Stimulated activated naive CD8-positive, alpha-beta T cell treated with anti-CD3 and anti-CD28 coated beads, Interleukin-15, amount 100 ng/mL, for 72 hours (primary cell): Measurements from ENCODE around the gene UBP1.
"Not testable (repeated sequence)": the region's sequence is repeated elsewhere in the genome, so short reads cannot be mapped to it uniquely, and the experiment has no call there.

ENCODE experiments used
- ATAC-seq: fragments of 150-1000 bp; cut with Tn5 transposase; 2 replicates; pipeline ENCODE4 v1.10.0; 2021; ENCODE audit warnings: mild to moderate bottlenecking, moderate library complexity
- DNase-seq, 2 donors: peaks; one replicate each; pipeline ENCODE4 v3.0.0; 2021 to 2022
- H3K27ac Mint-ChIP-seq, 2 donors: one replicate each; pipeline ENCODE4 v1.8.0; 2022; ENCODE audit warnings: mild to moderate bottlenecking in 2 of 2, mixed read lengths in 2 of 2, moderate library complexity in 2 of 2
- H3K27me3 Mint-ChIP-seq: one replicate; pipeline ENCODE4 v1.8.0; 2022; ENCODE audit warnings: mixed read lengths
- H3K4me1 Mint-ChIP-seq: one replicate; pipeline ENCODE4 v1.8.0; 2022; ENCODE audit warnings: mild to moderate bottlenecking, mixed read lengths
- H3K4me3 Mint-ChIP-seq, 2 donors: one replicate each; pipeline ENCODE4 v1.8.0; 2022; ENCODE audit warnings: mild to moderate bottlenecking in 2 of 2, mixed read lengths in 2 of 2, moderate library complexity in 1 of 2
- H3K9me3 Mint-ChIP-seq, 2 donors: one replicate each; pipeline ENCODE4 v1.8.0; 2022; ENCODE audit warnings: mixed read lengths in 2 of 2

The UBP1 gene

DNA sequence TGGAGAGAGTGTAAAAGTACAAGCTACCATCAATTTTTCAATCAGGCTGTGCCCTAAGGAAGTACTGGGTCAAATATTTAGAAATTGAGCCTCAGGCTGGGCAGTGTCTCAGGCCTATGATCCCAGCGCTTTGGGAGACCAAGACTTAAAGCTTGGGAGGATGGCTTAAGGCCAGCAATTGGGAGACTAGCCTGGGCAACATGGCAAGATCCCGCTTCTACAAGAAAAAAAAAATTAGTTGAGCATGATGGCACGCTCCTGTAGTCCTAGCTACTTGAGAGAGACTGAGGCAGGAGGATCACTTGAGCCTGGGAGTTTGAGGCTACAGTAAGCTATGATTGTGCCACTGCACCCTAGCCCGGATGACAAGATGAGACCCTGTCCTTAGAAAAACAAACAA is 2.0 kb upstream of the UBP1 start:
- ATAC-seq (no peak), DNase-seq (no peak)
- peak overlapping the region in 1 of 2 donors; percentile 100 for H3K4me3 Mint-ChIP-seq
- no peaks in the 10 kb centered on the region for H3K27me3 Mint-ChIP-seq
- no peaks in the 10 kb centered on the region for H3K9me3 Mint-ChIP-seq
- peak overlapping the region; percentile 34 to 100 for H3K27ac Mint-ChIP-seq
- H3K4me1 Mint-ChIP-seq = peaks cover 40% of the 10 kb centered on the region

DNA sequence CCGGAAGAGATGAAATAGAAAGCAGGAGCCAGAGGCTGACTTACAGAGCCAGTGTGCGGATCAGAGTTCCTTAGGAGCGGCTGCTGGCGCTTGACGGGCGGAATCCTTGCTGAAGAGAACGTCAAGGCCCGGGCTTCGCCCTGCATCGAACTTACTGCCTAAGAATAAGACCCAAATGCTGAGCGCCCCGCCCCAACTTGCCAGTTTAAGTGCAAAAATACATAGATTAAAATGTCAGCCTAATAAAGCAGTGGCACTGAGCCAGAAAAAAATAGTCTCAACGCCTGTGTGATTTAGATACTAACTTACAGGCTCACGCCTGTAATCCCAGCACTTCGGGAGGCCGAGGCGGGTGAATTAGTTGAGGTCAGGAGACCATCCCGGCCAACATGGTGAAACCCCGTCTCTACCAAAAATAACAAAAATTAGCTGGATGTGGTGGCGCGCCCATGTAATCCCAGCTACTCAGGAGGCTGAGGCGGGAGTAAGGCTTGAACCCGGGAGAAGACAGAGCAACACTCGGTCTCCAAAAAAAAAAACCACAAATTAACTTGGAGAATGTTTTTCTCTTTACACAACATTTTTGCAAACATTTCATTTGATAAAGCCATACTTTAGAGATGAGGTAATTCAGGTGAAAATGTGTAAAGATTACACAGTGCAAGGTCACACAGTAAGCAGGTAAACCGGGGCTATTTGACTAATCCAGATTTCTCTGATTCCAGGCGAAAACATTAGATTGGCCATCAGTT is 1.2 kb upstream of the UBP1 start:
- H3K27ac Mint-ChIP-seq = peak overlapping the region; percentile 100
- ATAC-seq (peak; percentile 0), DNase-seq (no peak)
- peak overlapping the region; percentile 100 for H3K4me3 Mint-ChIP-seq
- no peaks in the 10 kb centered on the region for H3K27me3 Mint-ChIP-seq
- no peaks in the 10 kb centered on the region for H3K9me3 Mint-ChIP-seq
- peaks cover 39% of the 10 kb centered on the region for H3K4me1 Mint-ChIP-seq

DNA sequence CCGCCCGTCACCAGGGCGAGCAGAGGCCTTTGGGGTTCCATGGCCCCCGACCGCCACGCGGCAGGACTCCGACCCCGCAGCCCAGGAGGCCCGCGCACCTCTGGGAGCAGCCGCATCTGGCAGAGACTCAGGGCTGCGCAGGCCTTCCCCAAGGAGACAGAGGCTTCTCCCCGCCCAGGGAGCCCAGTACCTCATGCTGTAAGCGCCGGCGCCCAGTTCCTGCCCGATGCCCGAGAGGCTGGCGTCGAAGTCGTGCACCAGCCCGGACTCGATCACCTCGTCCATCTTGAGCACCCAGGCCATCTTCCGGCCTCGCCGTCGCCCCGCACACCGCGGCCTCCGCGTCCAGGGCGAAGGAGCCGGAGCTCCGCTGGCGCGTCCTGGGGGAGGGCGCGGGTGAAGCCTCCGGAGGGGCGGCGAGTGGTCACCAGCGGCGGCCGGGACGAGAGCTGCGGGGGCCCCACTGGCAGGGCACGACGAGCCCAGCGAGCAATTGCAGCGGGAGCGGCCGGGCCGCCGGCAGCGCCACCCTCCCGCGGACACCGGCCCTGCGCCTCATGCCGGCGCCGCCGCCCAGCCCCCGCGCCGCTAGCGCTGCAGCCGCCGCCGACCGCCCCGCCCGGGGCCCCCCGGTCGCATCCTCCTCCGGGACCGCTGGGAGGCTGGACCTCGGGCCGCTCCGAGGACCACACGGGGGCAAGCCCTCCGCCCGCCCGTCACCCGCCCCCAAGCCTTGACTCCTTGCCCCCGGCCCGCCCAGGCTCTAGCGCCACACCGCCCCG is 468 bp downstream of the UBP1 start:
- ATAC-seq = peak; percentile 27
- no peaks in the 10 kb centered on the region for H3K27me3 Mint-ChIP-seq

DNA sequence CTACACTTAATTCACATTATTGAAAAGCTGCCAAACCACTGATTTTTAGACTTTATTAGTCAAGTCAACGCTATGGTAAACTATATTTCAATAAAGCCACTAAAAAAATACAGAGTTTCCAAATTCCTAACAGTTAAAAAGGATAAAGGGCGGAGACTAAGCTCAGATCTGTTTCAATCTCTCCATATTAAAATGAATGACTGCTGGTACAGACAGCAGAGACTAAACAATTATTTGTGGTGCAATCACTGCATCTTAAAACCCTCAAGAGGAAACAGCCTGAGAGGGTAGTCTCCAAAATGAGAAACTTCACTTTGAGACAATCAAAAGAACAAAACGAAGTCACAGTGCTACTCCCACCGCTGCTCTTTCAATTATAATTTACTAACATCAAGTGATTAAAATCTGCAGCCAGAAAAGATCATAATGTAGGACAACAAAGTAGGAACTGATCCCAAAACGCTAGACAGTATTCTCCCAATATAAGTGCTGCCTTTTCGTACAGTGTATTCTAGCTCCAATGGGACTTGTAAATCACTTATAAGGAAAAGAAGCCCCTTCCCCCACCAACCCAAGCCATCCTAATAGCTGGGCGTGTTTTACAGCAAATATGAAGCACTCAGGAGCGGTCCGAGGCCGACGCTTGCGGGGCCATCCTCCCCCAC is 1.2 kb downstream of the UBP1 start:
- peak overlapping the region; percentile 89 to 97 for H3K4me3 Mint-ChIP-seq
- no peaks in the 10 kb centered on the region for H3K27me3 Mint-ChIP-seq
- H3K9me3 Mint-ChIP-seq = no peaks in the 10 kb centered on the region
- DNase-seq (no peak), ATAC-seq (no peak)
- peak overlapping the region; percentile 90 to 96 for H3K27ac Mint-ChIP-seq
- H3K4me1 Mint-ChIP-seq = peaks cover 46% of the 10 kb centered on the region

More for the DNA sequence above, 468 bp downstream of the UBP1 start:
- H3K9me3 Mint-ChIP-seq = no peaks in the 10 kb centered on the region
- peak overlapping the region in 1 of 2 donors; percentile 100 for H3K27ac Mint-ChIP-seq
- peak; percentile 63 to 69 for DNase-seq
- H3K4me3 Mint-ChIP-seq = peak overlapping the region; percentile 100
- peaks cover 44% of the 10 kb centered on the region for H3K4me1 Mint-ChIP-seq

GRCh38 chr3:33438284-33438668 is 1.9 kb downstream of the UBP1 start:
- H3K27ac Mint-ChIP-seq = peak overlapping the region; percentile 16 to 90
- H3K4me3 Mint-ChIP-seq = peak overlapping the region; percentile 89 to 97
- no peak for DNase-seq
- H3K4me1 Mint-ChIP-seq = peaks cover 54% of the 10 kb centered on the region
- ATAC-seq = no peak
- no peaks in the 10 kb centered on the region for H3K9me3 Mint-ChIP-seq
- no peaks in the 10 kb centered on the region for H3K27me3 Mint-ChIP-seq

DNA sequence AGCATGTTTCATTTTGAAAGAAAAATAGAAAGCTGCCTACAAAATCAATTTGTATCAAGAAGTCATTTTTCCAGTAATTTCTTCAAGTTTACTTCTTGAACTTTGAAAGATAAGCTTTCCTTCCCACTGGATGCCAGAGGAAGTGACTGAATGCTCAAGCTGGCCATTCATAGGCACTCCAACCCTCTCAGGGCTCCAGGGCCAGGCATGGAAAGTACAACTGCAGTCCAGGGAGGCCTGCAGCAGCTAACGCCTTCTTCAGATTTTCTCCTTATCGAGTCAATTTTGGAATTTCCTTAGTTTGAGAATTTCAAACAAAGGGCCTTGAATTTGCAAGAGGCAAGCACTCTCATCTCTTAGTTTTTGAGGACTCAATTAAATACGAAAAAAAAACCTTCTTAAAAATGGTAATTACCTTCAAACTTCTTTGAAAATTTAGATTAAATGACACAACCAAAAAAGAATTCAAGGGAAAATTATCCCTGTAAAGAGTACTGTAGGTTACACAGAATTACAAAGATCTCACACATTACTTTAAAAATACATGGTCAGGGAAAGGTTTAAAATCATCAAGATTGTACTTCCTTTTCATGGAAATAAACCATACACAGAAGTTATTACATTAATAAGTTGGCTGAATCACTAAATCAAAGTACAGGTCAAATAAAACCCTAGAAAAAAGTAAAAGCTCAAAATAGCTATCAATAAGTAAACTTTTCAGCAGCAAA is 2.5 kb downstream of the UBP1 start:
- ATAC-seq (no peak), DNase-seq (no peak)
- H3K27ac Mint-ChIP-seq = peak overlapping the region in 1 of 2 donors; percentile 16
- H3K27me3 Mint-ChIP-seq = no peaks in the 10 kb centered on the region
- H3K4me3 Mint-ChIP-seq = peak overlapping the region; percentile 89 to 97
- peaks cover 57% of the 10 kb centered on the region for H3K4me1 Mint-ChIP-seq
- no peaks in the 10 kb centered on the region for H3K9me3 Mint-ChIP-seq

DNA sequence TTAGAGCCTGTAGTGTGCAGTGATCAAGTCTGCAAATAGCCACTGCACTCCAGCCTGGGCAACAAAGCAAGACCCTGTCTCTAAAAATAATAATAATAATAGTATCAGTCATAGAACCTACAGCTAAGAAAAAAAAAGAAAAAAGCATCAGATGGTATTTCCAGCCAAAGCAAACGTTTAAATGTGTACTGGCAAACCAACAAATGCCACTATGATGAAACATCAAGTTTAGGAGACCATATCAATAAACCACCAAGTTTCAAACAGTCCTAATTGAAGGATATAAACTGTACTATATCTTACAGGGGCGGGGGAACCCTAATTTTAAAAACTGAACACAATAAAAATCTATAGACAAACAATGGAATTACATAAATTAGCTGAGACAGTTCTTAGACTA is 6.4 kb downstream of the UBP1 start:
- no peak overlapping the region for H3K27ac Mint-ChIP-seq
- peak overlapping the region in 1 of 2 donors; percentile 32 for H3K4me3 Mint-ChIP-seq
- H3K27me3 Mint-ChIP-seq = no peaks in the 10 kb centered on the region
- ATAC-seq (no peak), DNase-seq (no peak)
- H3K4me1 Mint-ChIP-seq = peaks cover 80% of the 10 kb centered on the region
- no peaks in the 10 kb centered on the region for H3K9me3 Mint-ChIP-seq

DNA sequence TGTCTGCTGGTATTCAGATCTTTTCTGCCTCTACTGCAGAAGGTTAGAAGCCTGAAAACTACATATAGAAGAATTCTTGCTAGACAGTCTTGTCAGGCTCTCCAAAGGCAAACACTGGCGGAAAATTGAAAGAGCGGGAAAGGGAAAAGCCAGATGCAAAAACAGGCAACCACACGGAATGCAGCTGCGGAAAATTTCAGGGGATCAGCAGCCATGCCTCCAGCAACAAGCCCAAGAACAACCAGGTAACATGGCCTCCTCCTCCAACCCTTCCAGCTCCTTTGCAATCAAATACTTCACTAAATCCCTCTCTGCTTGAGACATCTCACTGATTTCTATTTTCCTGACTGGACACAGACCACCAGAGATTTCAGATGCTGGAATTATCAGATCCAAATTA is 9.6 kb downstream of the UBP1 start:
- H3K27ac Mint-ChIP-seq = no peak overlapping the region
- H3K9me3 Mint-ChIP-seq = no peaks in the 10 kb centered on the region
- no peak for ATAC-seq
- peaks cover 65% of the 10 kb centered on the region for H3K4me1 Mint-ChIP-seq
- no peak for DNase-seq
- H3K4me3 Mint-ChIP-seq = no peak overlapping the region
- no peaks in the 10 kb centered on the region for H3K27me3 Mint-ChIP-seq

DNA sequence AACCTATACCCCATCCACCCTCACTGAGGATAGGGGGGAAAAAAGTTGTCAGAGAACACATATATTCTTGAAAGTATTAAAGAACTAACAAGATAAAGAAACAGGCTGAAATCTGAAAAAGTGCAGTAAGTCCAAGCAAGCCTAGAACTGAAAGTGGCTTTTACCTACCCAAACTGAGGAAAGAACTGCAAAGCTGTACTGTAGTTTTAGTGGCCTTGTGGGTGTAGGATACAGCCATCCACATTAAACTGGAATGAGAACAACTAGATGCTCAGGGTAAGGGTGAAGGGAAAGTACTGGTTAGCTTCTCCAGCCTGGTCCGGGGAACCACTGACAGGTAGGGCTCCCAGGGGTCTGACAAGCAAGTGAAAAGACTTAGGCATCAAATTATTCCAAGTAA is 10.1 kb downstream of the UBP1 start:
- no peaks in the 10 kb centered on the region for H3K9me3 Mint-ChIP-seq
- ATAC-seq = no peak
- no peaks in the 10 kb centered on the region for H3K27me3 Mint-ChIP-seq
- H3K4me3 Mint-ChIP-seq = no peak overlapping the region
- peaks cover 62% of the 10 kb centered on the region for H3K4me1 Mint-ChIP-seq
- H3K27ac Mint-ChIP-seq = peak overlapping the region in 1 of 2 donors; percentile 49
- DNase-seq = no peak

DNA sequence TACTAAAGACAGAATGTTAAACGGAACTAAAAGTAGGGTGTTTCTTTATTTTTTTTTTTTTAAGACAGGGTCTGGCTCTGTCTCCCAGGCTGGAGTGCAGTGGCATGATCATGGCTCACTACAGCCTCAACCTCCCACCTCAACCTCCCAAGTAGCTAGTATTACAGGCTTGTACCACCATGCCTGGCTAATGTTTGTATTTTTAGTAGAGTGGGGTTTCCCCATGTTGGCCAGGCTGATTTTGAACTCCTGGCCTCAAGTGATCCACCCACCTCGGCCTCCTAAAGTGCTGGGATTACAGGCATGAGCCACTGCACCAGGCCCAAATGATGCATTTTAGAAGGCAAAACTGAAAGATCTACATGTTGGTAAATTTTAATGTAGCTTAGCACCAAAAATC is 10.9 kb downstream of the UBP1 start:
- peaks cover 62% of the 10 kb centered on the region for H3K4me1 Mint-ChIP-seq
- H3K4me3 Mint-ChIP-seq, H3K27me3 Mint-ChIP-seq, H3K9me3 Mint-ChIP-seq, H3K27ac Mint-ChIP-seq, ATAC-seq, DNase-seq: not testable (repeated sequence)

GRCh38 chr3:33428734-33429133 is 11.5 kb downstream of the UBP1 start:
- Mint-ChIP-seq H3K9me3 (no peaks in the 10 kb centered on the region), H3K4me1 (peaks cover 57% of the 10 kb centered on the region), H3K27me3 (no peaks in the 10 kb centered on the region), H3K27ac (peak overlapping the region in 1 of 2 donors; percentile 72), H3K4me3 (no peak overlapping the region)
- ATAC-seq (no peak), DNase-seq (no peak)

DNA sequence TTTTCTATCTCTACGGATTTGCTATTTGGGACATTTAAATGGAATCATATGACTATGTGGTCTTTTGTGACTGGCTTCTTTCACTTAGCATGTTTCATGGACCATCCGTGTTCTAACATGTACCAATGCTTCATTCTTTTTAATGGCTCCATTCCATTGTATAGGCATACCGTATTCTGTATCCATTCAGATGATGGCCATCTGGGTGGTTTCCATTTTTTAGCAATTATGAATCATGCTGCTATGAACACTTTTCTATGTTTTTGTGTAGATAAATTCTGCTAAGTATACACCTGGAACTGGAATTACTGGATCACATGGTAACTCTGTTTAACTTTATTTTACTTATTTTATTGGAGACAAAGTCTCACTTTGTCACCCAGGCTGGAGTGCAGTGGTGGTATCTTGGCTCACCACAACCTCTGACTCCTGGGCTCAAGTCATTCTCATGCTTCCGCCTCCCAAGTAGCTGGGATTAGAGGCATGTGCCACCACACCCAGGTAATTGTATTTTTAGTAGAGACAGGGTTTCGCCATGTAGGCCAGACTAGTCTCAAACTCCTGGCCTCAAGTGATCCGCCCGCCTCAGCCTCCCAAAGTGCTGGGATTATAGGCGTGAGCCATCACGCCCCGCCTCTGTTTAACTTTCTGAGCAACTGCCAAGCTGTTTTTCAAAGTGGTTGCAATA is 13.4 kb downstream of the UBP1 start:
- Mint-ChIP-seq H3K27ac (peak overlapping the region in 1 of 2 donors; percentile 13), H3K9me3 (no peaks in the 10 kb centered on the region), H3K4me3 (no peak overlapping the region), H3K27me3 (no peaks in the 10 kb centered on the region), H3K4me1 (peaks cover 40% of the 10 kb centered on the region)
- ATAC-seq (no peak), DNase-seq (no peak)

DNA sequence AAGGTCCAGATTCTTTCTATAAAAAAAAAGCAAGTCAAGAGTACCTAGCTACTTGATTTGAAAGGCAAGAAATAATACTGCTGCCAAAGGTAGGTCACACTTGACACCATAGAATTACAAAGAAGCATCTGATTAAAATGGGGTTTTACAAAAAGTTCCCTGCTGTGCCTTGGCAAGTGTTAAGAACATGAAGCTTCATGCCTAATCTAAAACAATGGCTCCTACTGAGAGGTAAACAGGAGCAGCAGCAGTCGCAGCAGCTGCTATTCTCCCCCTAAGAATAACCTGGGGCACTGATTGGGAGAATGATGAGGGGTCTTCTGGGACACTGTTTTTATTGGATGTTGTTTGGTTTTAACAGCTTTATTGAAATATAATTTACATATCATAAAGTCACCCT is 14.1 kb downstream of the UBP1 start:
- no peaks in the 10 kb centered on the region for H3K27me3 Mint-ChIP-seq
- no peak for ATAC-seq

DNA sequence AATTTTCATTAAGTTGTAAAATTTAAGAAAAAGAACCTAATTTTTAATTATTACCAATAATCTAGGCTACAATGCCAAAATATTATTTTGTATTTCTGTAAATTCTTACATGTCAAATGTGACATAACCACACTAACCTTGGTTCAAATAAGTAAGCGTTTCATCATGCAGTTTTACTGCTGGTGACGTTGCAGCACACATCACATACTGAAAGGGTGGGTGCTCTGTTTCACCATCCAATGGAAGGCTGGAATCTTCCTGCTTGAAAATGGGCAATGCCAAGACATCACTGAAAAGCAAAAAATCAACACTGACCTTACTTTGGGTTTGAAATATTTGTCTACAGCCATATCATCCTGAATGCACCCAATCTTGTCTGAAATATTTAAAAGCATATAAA is 14.8 kb downstream of the UBP1 start:
- H3K9me3 Mint-ChIP-seq = no peaks in the 10 kb centered on the region
- peaks cover 36% of the 10 kb centered on the region for H3K4me1 Mint-ChIP-seq
- no peak overlapping the region for H3K4me3 Mint-ChIP-seq
- no peak overlapping the region for H3K27ac Mint-ChIP-seq
- ATAC-seq = no peak
- no peaks in the 10 kb centered on the region for H3K27me3 Mint-ChIP-seq
- DNase-seq = no peak

More for the DNA sequence above, 14.1 kb downstream of the UBP1 start:
- Mint-ChIP-seq H3K27ac (peak overlapping the region in 1 of 2 donors; percentile 24), H3K4me1 (peaks cover 36% of the 10 kb centered on the region), H3K9me3 (no peaks in the 10 kb centered on the region), H3K4me3 (no peak overlapping the region)
- DNase-seq = no peak
